Esophagus muscularis mucosa (tissue), 4 donors: ENCODE data around the gene ICE2. TPM values are rescaled to one million over a fixed set of nuclear protein-coding genes. Genes with fewer than 3 reads are reported as not detected.
A peak's percentile ranks its signal among the peaks of the same experiment; 100 is the strongest.

Source experiments
- DNase-seq: peaks from one replicate; pipeline ENCODE4 v3.0.0-alpha.2; 2017; ENCODE audit errors: extremely low spot score
- H3K27ac ChIP-seq, 4 donors: fragments of 200-600 bp; sonication (generic); replicated peaks in 1 of 4; 1 replicate in 3 of 4; 2 replicates in 1 of 4; pipeline ENCODE4 v1.5.1; 2016 to 2019; ENCODE audit warnings: mild to moderate bottlenecking in 1 of 4
- H3K27me3 ChIP-seq, 4 donors: fragments of 200-600 bp; sonication (generic); one replicate each; pipeline versions ENCODE4 v1.5.1 to v1.6.0; 2016 to 2019
- H3K36me3 ChIP-seq, 4 donors: fragments of 200-600 bp; sonication (generic); one replicate each; pipeline ENCODE4 v1.5.1; 2016 to 2019
- H3K4me1 ChIP-seq, 4 donors: fragments of 200-600 bp; sonication (generic); one replicate each; pipeline ENCODE4 v1.5.1; 2016 to 2019
- H3K4me3 ChIP-seq, 4 donors: fragments of 200-600 bp; sonication (generic); 1 replicate in 2 of 4; 2 replicates in 2 of 4; pipeline ENCODE4 v1.5.1; 2016 to 2019; ENCODE audit warnings: mild to moderate bottlenecking in 4 of 4, moderate library complexity in 1 of 4
- H3K9me3 ChIP-seq, 4 donors: fragments of 200-600 bp; sonication (generic); 1 replicate in 3 of 4; 2 replicates in 1 of 4; pipeline ENCODE4 v1.5.1; 2016 to 2019
- EP300 ChIP-seq: sonication (generic); formaldehyde crosslinking; IDR thresholded peaks from one replicate; pipeline ENCODE4 v1.6.1; 2017; ENCODE audit warnings: antibody characterized with exemption
- POLR2A ChIP-seq: fragments of 450-650 bp; IDR thresholded peaks from one replicate; pipeline ENCODE4 v1.6.1; 2017; ENCODE audit warnings: antibody characterized with exemption, moderate library complexity, mild to moderate bottlenecking, low read depth
- POLR2AphosphoS5 ChIP-seq, 2 donors: sonication (generic); formaldehyde crosslinking; IDR thresholded peaks; one replicate each; pipeline ENCODE4 v1.6.1; 2017; ENCODE audit warnings: antibody characterized with exemption in 2 of 2
- WGBS: methylation state at CpG from one replicate; pipeline ENCODE4 v1.1.5; 2018; 5-methylcytosine and 5-hydroxymethylcytosine counted together
- intact Hi-C: fragments of 100-400 bp; cut with DNase I; formaldehyde crosslinking; loops from one replicate; pipeline ENCODE4 v1.15.1; 2023
- total RNA-seq, 4 donors: library from RNA; depleted of rRNA; stranded (reverse); fragments of >200 nt; gene quantifications; one replicate each; pipeline versions ENCODE4 v1.1.0 to v1.2.1, GENCODE V29; 2016
- TF ChIP-seq, protein P1 (sequence below), 3 experiments: fragments of 200-600 bp in 2 of 3; fragments of 450-650 bp in 1 of 3; sonication (generic) in 2 of 3; IDR thresholded peaks; one replicate each; pipeline ENCODE4 v1.5.1; 2017 to 2019; ENCODE audit warnings: antibody characterized with exemption in 3 of 3, mild to moderate bottlenecking in 2 of 3, moderate library complexity in 1 of 3

The ICE2 gene
- total RNA-seq, 4 donors from 2014 or later, result 17.4 to 30.4 (median 21.3) TPM

GRCh38 chr15:60390231-60390630, 88.7 kb downstream of the ICE2 start:
- H3K9me3 ChIP-seq, result no peaks in the 10 kb centered on the region
- 85% methylated on average over 6 of the region's 6 CpGs for WGBS
- no peaks in the 10 kb centered on the region for H3K27me3 ChIP-seq
- H3K36me3 ChIP-seq, result peaks cover 0 to 16% (median 0%) of the 10 kb centered on the region in 4 donors
- peak overlapping the region; percentile 92 to 96 (median 94) for H3K27ac ChIP-seq
- peaks cover 72 to 87% (median 80%) of the 10 kb centered on the region in 4 donors for H3K4me1 ChIP-seq
- intact Hi-C loops, result no loop called here
- DNase-seq, result no peak
- TF ChIP-seq POLR2A (no peak), POLR2AphosphoS5 (IDR thresholded peaks at IDR 0.05) (no peak), EP300 (no peak)
- TF ChIP-seq, protein P1, sequence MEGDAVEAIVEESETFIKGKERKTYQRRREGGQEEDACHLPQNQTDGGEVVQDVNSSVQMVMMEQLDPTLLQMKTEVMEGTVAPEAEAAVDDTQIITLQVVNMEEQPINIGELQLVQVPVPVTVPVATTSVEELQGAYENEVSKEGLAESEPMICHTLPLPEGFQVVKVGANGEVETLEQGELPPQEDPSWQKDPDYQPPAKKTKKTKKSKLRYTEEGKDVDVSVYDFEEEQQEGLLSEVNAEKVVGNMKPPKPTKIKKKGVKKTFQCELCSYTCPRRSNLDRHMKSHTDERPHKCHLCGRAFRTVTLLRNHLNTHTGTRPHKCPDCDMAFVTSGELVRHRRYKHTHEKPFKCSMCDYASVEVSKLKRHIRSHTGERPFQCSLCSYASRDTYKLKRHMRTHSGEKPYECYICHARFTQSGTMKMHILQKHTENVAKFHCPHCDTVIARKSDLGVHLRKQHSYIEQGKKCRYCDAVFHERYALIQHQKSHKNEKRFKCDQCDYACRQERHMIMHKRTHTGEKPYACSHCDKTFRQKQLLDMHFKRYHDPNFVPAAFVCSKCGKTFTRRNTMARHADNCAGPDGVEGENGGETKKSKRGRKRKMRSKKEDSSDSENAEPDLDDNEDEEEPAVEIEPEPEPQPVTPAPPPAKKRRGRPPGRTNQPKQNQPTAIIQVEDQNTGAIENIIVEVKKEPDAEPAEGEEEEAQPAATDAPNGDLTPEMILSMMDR (IDR thresholded peaks at IDR 0.05), result no peak
- peak overlapping the region in 2 of 4 donors; percentile 6 to 12 for H3K4me3 ChIP-seq

- intact Hi-C loops, result no loop called here
- TF ChIP-seq POLR2AphosphoS5 (IDR thresholded peaks at IDR 0.05) (no peak), POLR2A (no peak), EP300 (no peak)
- TF ChIP-seq, protein P1 (IDR thresholded peaks at IDR 0.05), result no peak
- H3K4me3 ChIP-seq, result peak overlapping the region in 2 of 4 donors; percentile 12 to 17
- peaks cover 65 to 80% (median 77%) of the 10 kb centered on the region in 4 donors for H3K4me1 ChIP-seq
- peaks cover 0 to 20% (median 0%) of the 10 kb centered on the region in 4 donors for H3K36me3 ChIP-seq
- no peak for DNase-seq
- H3K27ac ChIP-seq, result peak overlapping the region in 2 of 4 donors; percentile 44 to 45
- H3K27me3 ChIP-seq, result no peaks in the 10 kb centered on the region
- H3K9me3 ChIP-seq, result no peaks in the 10 kb centered on the region
- 68% methylated on average over 8 of the region's 8 CpGs for WGBS
These were observed 89.5 kb downstream of the ICE2 start for GRCh38 chr15:60389261-60390077.

DNA sequence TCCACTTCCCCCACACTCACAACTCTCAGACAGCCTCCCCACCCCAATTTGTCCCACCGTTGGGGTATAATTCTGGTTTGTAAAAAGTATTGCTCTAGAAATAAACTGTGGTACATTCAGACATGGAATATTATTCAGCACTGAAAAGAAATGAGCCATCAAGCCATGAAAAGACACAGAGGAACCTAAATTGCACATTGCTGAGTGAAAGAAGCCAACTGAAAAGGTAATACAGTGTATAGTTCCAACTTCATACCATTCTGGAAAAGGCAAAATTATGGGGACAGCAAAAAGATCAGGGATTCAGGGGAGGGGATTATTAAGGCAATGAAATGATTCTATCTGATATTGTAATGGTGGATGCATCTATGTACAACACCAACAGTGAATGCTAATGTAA, 91.6 kb downstream of the ICE2 start:
- no peaks in the 10 kb centered on the region for H3K27me3 ChIP-seq
- DNase-seq, result no peak
- H3K27ac ChIP-seq, result no peak overlapping the region
- H3K9me3 ChIP-seq, result no peaks in the 10 kb centered on the region
- H3K36me3 ChIP-seq, result peaks cover 0 to 34% (median 7%) of the 10 kb centered on the region in 4 donors
- 88% methylated on average over 1 of the region's 1 CpG for WGBS
- H3K4me3 ChIP-seq, result no peak overlapping the region
- intact Hi-C loops, result no loop called here
- H3K4me1 ChIP-seq, result peaks cover 49 to 76% (median 74%) of the 10 kb centered on the region in 4 donors
- TF ChIP-seq POLR2A, result no peak
- TF ChIP-seq, protein P1 (IDR thresholded peaks at IDR 0.05), result no peak
- no peak for TF ChIP-seq EP300
- no peak for TF ChIP-seq POLR2AphosphoS5 (IDR thresholded peaks at IDR 0.05)

- TF ChIP-seq POLR2A (no peak), EP300 (no peak), POLR2AphosphoS5 (IDR thresholded peaks at IDR 0.05) (no peak)
- TF ChIP-seq, protein P1 (IDR thresholded peaks at IDR 0.05), result no peak
- Histone ChIP-seq H3K27me3 (no peaks in the 10 kb centered on the region), H3K9me3 (no peaks in the 10 kb centered on the region), H3K36me3 (peaks cover 0 to 40% (median 13%) of the 10 kb centered on the region in 4 donors), H3K27ac (no peak overlapping the region), H3K4me3 (no peak overlapping the region), H3K4me1 (peaks cover 42 to 76% (median 69%) of the 10 kb centered on the region in 4 donors)
- intact Hi-C loops, result no loop called here
- 81% methylated on average over 4 of the region's 4 CpGs for WGBS
- no peak for DNase-seq
These were observed 92.3 kb downstream of the ICE2 start for GRCh38 chr15:60386615-60387014.
